Neural cell (in vitro differentiated cells): Measurements from ENCODE around the gene NRCAM. TPM values are rescaled to one million over a fixed set of nuclear protein-coding genes. Genes with fewer than 3 reads are reported as not detected.

Experiments
- H2AFZ ChIP-seq: fragments of 200-600, 300-800 bp; sonication (generic), shearing (Covaris generic); 2 replicates; pipeline ENCODE4 v1.6.0; 2014; ENCODE audit warnings: low read depth, mild to moderate bottlenecking, antibody characterized with exemption, low read length, moderate library complexity
- H3F3A ChIP-seq: fragments of 200-600 bp; shearing (Covaris generic); 2 replicates; pipeline ENCODE4 v1.6.1; 2016; ENCODE audit warnings: mild to moderate bottlenecking, moderate library complexity, mixed read lengths, antibody characterized with exemption, low read length; ENCODE audit not compliant: insufficient read depth, poor library complexity, severe bottlenecking
- H3K27ac ChIP-seq: fragments of 200-600, 300-800 bp; sonication (generic), shearing (Covaris generic); 2 replicates; pipeline ENCODE4 v1.5.1; 2014; ENCODE audit warnings: mild to moderate bottlenecking, low read length, moderate library complexity
- H3K27me3 ChIP-seq: fragments of 300-800, 200-600 bp; sonication (generic), shearing (Covaris generic); 2 replicates; pipeline ENCODE4 v1.6.0; 2014; ENCODE audit warnings: mild to moderate bottlenecking, low read depth, low read length, moderate library complexity; ENCODE audit not compliant: insufficient read depth
- H3K36me3 ChIP-seq: fragments of 300-800, 200-600 bp; sonication (generic), shearing (Covaris generic); 2 replicates; pipeline ENCODE4 v1.5.1; 2014; ENCODE audit warnings: mild to moderate bottlenecking, antibody characterized with exemption, low read length, moderate library complexity; ENCODE audit not compliant: insufficient read depth
- H3K4me2 ChIP-seq: fragments of 300-800, 200-600 bp; sonication (generic), shearing (Covaris generic); 2 replicates; pipeline ENCODE4 v1.6.0; 2014; ENCODE audit warnings: mild to moderate bottlenecking, low read length
- H3K4me3 ChIP-seq: fragments of 300-800, 200-600 bp; sonication (generic), shearing (Covaris generic); 2 replicates; pipeline ENCODE4 v1.5.1; 2014; ENCODE audit warnings: mild to moderate bottlenecking, low read length, moderate library complexity
- H3K79me2 ChIP-seq: fragments of 200-600 bp; shearing (Covaris generic); replicated peaks from 2 replicates; pipeline ENCODE4 v1.6.0; 2014; ENCODE audit warnings: mild to moderate bottlenecking, low read length, moderate library complexity; ENCODE audit not compliant: insufficient read depth
- H3K9ac ChIP-seq: fragments of 300-800, 200-600 bp; sonication (generic), shearing (Covaris generic); 2 replicates; pipeline ENCODE4 v1.6.1; 2016; ENCODE audit warnings: mild to moderate bottlenecking, low read length, mixed read lengths
- H3K9me2 ChIP-seq: fragments of 200-600 bp; shearing (Covaris generic); 2 replicates; pipeline ENCODE4 v1.6.1; 2016; ENCODE audit warnings: mild to moderate bottlenecking, low read length, mixed read lengths; ENCODE audit not compliant: insufficient read depth
- H3K9me3 ChIP-seq: fragments of 200-600, 300-800 bp; sonication (generic), shearing (Covaris generic); 2 replicates; pipeline ENCODE4 v1.6.1; 2016; ENCODE audit warnings: mild to moderate bottlenecking, mixed run types, low read length, moderate library complexity, mixed read lengths
- H4K20me1 ChIP-seq: fragments of 200-600 bp; shearing (Covaris generic); 2 replicates; pipeline ENCODE4 v1.6.1; 2016; ENCODE audit warnings: mild to moderate bottlenecking, mixed run types; ENCODE audit not compliant: insufficient read depth
- CTCF ChIP-seq: fragments of 450-650 bp; IDR thresholded peaks from 2 replicates; pipeline ENCODE4 v1.5.1; 2014; ENCODE audit warnings: antibody characterized with exemption, mild to moderate bottlenecking, moderate library complexity; ENCODE audit not compliant: poor library complexity, severe bottlenecking
- EP300 ChIP-seq: fragments of 450-650 bp; conservative IDR thresholded peaks from 2 replicates; pipeline ENCODE4 v1.6.1; 2014; ENCODE audit warnings: antibody characterized with exemption, mild to moderate bottlenecking, moderate library complexity; ENCODE audit not compliant: poor library complexity, severe bottlenecking
- EZH2 ChIP-seq: fragments of 200-600, 300-800 bp; shearing (Covaris generic), sonication (generic); IDR thresholded peaks from 2 replicates; pipeline ENCODE4 v1.6.1; 2014; ENCODE audit warnings: antibody characterized with exemption, low read length, borderline replicate concordance, mild to moderate bottlenecking; ENCODE audit not compliant: insufficient read depth, poor library complexity, severe bottlenecking
- MXI1 ChIP-seq: fragments of 450-650 bp; conservative IDR thresholded peaks from 2 replicates; pipeline ENCODE4 v1.6.1; 2014; ENCODE audit warnings: antibody characterized with exemption, mild to moderate bottlenecking; ENCODE audit not compliant: poor library complexity, severe bottlenecking
- POLR2AphosphoS5 ChIP-seq: IDR thresholded peaks from 2 replicates; pipeline ENCODE4 v1.6.1; 2012
- RAD21 ChIP-seq: fragments of 450-650 bp; conservative IDR thresholded peaks from 2 replicates; pipeline ENCODE4 v1.6.1; 2014; ENCODE audit warnings: antibody characterized with exemption, mild to moderate bottlenecking, moderate library complexity
- REST ChIP-seq: IDR thresholded peaks from 2 replicates; pipeline ENCODE4 v1.6.1; 2012; ENCODE audit warnings: borderline replicate concordance
- SMC3 ChIP-seq: fragments of 450-650 bp; conservative IDR thresholded peaks from 2 replicates; pipeline ENCODE4 v1.6.1; 2014; ENCODE audit warnings: antibody characterized with exemption, mild to moderate bottlenecking, moderate library complexity; ENCODE audit not compliant: poor library complexity
- TAF1 ChIP-seq: IDR thresholded peaks from 2 replicates; pipeline ENCODE4 v1.6.1; 2012; ENCODE audit warnings: low read depth
- polyA plus RNA-seq: library from polyadenylated mRNA; depleted of rRNA; stranded (reverse); fragments of >200 nt; gene quantifications from 2 replicates; pipeline ENCODE4 v1.2.3, GENCODE V29; 2014

The NRCAM gene
- polyA plus RNA-seq, 1 donor from 2014 or later = 90.9 TPM

- Histone ChIP-seq H3K9me2 (no peaks in the 10 kb centered on the region), H3K4me3 (no peak overlapping the region), H3K9me3 (no peaks in the 10 kb centered on the region), H3K27me3 (no peaks in the 10 kb centered on the region), H2AFZ (no peak overlapping the region), H3K79me2 (no peaks in the 10 kb centered on the region), H3K36me3 (no peaks in the 10 kb centered on the region), H4K20me1 (no peaks in the 10 kb centered on the region), H3K27ac (no peak overlapping the region), H3F3A (no peaks in the 10 kb centered on the region), H3K9ac (no peak overlapping the region), H3K4me2 (no peak overlapping the region)
- TF ChIP-seq REST (no peak), TAF1 (no peak), SMC3 (no peak), POLR2AphosphoS5 (no peak), MXI1 (no peak), EP300 (no peak), RAD21 (no peak)
Observed at GRCh38 chr7:108360058-108360800, 96.0 kb downstream of the NRCAM start.

GRCh38 chr7:108358553-108358952, 97.7 kb downstream of the NRCAM start:
- Histone ChIP-seq H3K27ac (no peak overlapping the region), H3K9me3 (no peaks in the 10 kb centered on the region)
- TF ChIP-seq RAD21 (no peak), SMC3 (no peak), POLR2AphosphoS5 (no peak), CTCF (no peak), TAF1 (no peak), REST (no peak), EP300 (no peak), MXI1 (no peak), EZH2 (no peak)

More at GRCh38 chr7:108358553-108358952, 97.7 kb downstream of the NRCAM start:
- Histone ChIP-seq H2AFZ (no peak overlapping the region), H3K4me2 (no peak overlapping the region), H3K79me2 (no peaks in the 10 kb centered on the region), H3K9me2 (no peaks in the 10 kb centered on the region), H3K27me3 (no peaks in the 10 kb centered on the region), H3F3A (no peaks in the 10 kb centered on the region), H3K9ac (no peak overlapping the region), H3K4me3 (no peak overlapping the region), H4K20me1 (no peaks in the 10 kb centered on the region), H3K36me3 (no peaks in the 10 kb centered on the region)
